NCI-H748 treated with DMSO at 0.1 percent for 48 hours (cell line): ENCODE results near the gene DNAH3.

ENCODE experiments used
- DNase-seq: peaks from one replicate; lab custom pipeline; 2025; lab: John Stamatoyannopoulos, UW

The DNAH3 gene

GRCh38 chr16:20883554-20884239 is 266.9 kb downstream of the DNAH3 start:
- DNase-seq: no peak
